Stimulated activated CD4-positive, alpha-beta T cell treated with anti-CD3 and anti-CD28 coated beads, TNF-alpha, amount 100 ng/mL, for 1 hour (primary cell): Measurements from ENCODE around the gene ATP9A.

ENCODE experiments used
- DNase-seq, 3 donors: peaks; one replicate each; pipeline ENCODE4 v3.0.0-alpha.2; 2020; ENCODE audit warnings: low read depth in 3 of 3, low spot score in 1 of 3

The ATP9A gene

DNA sequence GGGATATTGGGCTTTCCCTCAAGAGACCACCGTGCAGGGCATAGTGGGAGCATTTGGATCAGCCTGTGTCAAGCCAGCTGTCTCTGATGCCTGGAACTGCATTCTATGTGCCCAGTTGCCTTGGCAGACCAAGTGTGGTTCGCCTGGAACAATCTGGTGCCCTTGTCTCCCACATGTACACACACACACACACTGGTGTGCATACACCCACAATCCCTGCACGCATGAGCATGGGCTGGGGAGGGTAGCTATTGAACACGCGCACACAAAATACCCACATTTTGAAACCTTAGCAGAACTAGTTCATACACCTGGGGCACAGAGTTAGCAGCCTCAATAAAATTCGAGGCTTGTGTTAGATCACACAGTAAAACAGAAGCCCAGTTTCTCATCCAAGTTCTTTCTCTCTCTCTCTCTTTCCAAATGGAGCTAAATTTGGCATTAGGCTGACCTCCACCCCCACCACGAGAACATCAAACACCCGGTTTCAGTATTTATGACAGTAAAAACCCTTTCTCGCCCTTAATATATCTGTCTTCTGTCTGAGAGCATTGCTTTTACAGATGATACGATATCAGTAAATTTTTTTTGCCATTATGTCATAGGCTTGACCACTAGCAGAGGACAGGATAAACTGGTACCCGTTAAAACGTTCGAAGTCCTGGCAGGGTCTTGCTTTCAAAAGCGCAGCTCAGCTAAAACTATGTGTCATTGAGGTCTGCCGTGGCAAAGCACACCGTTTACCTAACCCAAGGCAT, 207.5 kb downstream of the ATP9A start:
- no peak for DNase-seq

DNA sequence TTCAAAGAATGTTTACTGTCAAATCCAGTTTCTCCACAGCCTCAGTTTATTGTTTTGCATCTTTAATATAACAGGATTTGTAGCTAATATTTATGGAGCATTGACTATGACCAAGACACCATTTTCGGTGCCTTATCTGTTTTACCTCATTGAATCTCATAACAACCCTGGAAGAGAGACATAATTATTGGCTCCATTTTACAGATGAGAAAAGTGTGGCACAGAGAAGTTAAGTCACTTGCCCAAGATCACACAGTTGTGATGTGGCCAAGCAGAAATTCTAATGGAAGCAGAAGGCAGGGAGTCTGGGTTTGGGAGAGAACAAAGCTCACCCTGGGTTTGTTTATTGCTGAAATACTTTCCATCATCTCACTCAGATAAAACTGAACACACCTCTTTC, 208.1 kb downstream of the ATP9A start:
- DNase-seq, result no peak

DNA sequence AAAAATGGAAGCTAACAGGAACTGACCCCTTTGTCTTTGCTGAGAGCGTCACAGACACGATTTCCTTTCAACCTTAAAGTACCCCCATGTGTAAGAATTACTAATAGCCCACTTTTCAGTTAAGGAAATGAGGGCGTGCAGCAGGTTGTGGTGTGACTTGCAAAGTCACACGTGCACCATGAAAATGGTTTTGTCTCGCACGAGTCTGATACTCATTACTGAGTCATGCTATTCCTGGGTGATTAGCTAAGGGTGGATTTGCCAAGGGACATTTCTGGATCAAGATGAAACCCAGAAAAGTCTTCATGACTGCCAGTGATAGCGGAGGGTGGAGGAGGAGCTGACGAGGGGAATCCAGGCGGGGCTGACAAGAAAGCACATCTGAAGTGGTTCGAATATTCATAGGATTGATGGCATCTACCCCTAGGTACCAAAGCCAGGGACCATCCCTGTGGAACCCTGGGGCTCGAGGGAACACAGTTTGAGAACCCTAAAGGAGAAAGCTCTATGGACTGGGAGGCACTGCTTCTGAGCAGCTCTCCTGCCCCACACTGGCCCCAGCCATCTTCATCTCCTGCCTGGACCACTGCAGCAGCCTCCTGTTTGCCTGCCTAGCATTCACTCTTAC, 213.5 kb downstream of the ATP9A start:
- DNase-seq, result no peak

DNA sequence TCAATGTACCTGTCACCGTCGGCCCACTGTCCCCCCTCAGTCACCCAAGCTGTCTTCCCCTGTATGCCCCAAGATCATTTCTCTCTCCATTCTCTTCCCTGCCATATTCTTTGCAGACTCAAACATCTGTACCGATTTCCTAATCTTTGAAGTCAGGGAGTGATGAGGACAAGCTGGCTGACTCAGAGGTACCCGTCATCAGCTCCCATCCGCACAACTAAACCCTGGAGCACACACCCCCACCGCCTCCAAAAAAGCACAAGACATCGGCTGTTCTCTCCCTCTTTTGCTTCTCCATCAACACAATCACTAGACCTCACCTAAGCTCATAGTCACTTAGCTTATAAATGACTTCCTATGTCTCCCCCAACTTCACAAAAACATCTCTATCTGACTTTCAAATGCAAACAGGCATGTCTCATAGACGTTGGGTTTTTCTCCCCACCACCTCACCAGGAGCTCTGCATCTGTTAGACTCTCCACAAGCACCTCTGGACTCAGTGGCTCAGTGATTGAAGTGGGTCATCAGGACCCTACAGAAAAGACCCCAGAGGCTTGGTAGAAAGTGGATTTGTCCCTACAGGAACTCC, 214.2 kb downstream of the ATP9A start:
- DNase-seq, result no peak

DNA sequence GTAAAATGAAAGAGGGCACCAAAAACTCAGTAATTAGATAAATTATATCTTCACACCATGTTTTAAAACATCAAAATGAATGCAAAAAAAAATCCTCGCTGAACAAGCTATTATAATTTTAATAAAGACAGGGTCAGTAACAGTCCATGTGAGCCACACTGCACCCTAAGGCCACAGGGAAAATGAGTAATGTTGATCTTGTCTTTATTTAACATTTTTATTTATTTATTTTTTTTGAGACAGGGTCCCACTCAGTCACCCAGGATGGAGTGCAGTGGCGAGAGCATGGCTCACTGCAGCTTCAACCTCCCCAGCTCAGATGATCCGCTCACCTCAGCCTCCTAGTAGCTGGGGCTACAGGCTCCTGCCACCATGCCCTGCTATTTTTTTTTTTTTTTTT, 217.0 kb downstream of the ATP9A start:
- DNase-seq, result no peak

DNA sequence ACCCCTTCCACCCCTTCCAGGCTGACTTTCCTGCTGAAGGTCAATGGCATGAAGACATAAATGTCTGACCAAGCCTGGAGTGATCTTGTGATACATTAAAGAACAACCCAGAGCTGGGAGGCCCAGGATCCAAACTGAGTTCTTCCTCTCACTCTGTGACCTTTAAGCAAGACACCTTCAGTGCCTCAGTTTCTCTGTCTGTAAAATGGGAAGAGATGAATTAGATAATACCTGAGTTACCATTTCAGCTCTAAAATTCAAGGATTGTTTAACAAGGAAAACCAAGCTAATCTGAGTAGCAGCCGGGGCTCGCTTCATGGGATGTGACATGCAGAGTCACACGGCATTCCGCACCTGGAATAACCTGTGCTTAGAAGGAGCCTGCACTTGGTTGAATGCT, 218.7 kb downstream of the ATP9A start:
- no peak for DNase-seq

DNA sequence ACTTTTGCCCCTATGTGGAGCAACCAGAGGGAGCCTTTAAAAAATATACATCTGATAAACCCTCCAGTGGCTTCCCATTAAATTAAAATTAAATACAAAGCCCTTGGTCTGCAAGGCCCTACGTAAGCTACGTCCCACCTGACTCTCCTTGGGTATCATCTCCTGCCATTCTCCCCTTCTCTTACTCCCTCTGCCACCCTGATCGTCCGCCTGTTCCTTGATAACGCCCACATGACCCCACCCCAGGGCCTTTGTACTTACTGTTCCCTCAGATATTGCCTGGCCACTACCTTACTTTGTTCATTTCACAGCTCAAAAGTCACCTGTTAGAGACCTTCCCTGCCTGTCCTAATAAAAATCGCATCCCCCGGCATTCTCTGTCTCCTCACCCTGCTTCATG, 220.2 kb downstream of the ATP9A start:
- no peak for DNase-seq
